ENCODE measurements around the gene NXF3. TPM values are rescaled to one million over a fixed set of nuclear protein-coding genes. Genes with fewer than 3 reads are reported as not detected.
"Not testable (repeated sequence)": the region's sequence is repeated elsewhere in the genome, so short reads cannot be mapped to it uniquely, and the experiment has no call there.

Gene NXF3
- total RNA-seq, result not detected in 2 replicates

- no peak for DNase-seq (ENCODE audit: low read depth)
- TF ChIP-seq, protein P1, sequence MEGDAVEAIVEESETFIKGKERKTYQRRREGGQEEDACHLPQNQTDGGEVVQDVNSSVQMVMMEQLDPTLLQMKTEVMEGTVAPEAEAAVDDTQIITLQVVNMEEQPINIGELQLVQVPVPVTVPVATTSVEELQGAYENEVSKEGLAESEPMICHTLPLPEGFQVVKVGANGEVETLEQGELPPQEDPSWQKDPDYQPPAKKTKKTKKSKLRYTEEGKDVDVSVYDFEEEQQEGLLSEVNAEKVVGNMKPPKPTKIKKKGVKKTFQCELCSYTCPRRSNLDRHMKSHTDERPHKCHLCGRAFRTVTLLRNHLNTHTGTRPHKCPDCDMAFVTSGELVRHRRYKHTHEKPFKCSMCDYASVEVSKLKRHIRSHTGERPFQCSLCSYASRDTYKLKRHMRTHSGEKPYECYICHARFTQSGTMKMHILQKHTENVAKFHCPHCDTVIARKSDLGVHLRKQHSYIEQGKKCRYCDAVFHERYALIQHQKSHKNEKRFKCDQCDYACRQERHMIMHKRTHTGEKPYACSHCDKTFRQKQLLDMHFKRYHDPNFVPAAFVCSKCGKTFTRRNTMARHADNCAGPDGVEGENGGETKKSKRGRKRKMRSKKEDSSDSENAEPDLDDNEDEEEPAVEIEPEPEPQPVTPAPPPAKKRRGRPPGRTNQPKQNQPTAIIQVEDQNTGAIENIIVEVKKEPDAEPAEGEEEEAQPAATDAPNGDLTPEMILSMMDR (IDR thresholded peaks at IDR 0.05; ENCODE audit: insufficient read depth, low read depth, low read length), result no peak
- no peak within 1 kb of the TSS for H3K4me3 ChIP-seq (ENCODE audit: low read depth, low read length)
Measured at GRCh38 chrX:103092942-103093341, at the start of gene NXF3. NXF3 (minus strand) TSS chrX:103093143; CDS start chrX:103093023, 120 bp downstream.

- H3K4me3 ChIP-seq (ENCODE audit: low read depth, low read length); DNase-seq (ENCODE audit: low read depth): not testable (repeated sequence)
Measured at GRCh38 chrX:103136528-103136927, 43.6 kb upstream of the NXF3 start.

DNA sequence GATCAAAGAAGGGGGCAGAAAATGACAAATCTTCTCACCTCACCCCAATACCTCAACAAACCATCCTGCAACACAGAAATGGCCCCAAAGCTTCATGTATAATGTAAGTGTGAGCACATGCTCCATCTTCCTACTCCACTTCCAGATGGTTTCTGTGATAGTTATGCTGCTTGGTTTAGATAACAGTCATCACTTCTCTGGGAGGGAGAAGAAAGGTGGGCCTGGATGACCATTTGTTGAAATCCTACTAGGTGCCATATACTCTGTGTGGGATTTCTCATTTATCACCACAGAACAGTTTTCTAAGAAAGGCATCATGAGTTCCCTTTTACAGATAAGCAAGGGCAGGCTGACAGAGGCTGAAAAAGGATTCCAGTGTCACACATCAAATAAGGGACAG lies 31.3 kb upstream of the NXF3 start:
- TF ChIP-seq, protein P1 (IDR thresholded peaks at IDR 0.05; ENCODE audit: insufficient read depth, low read depth, low read length), result no peak
- no peak for DNase-seq (ENCODE audit: low read depth)
- no peak overlapping the region for H3K4me3 ChIP-seq (ENCODE audit: low read depth, low read length)

DNA sequence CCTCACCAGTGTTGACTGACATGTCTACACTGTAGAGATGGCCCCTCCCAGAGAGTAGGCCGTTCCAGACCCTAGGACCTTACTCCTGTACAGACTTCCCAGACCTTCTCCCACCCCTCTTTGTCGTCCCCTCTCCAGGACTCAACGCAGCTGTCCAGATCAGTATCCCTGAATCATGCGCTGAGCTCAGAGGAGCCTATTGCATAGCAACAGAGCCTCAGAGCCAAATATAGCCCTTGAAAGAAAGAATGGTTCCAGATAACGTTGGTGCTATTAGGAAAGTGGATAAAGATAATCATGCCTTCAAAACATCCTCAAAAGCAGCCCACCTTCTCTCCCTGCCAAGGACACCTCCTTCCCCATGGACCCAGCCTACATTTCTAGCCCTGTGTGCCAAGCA lies 27.8 kb upstream of the NXF3 start:
- no peak overlapping the region for H3K4me3 ChIP-seq (ENCODE audit: low read depth, low read length)
- no peak for DNase-seq (ENCODE audit: low read depth)
- TF ChIP-seq, protein P1 (IDR thresholded peaks at IDR 0.05; ENCODE audit: insufficient read depth, low read depth, low read length), result no peak

- not testable (repeated sequence) for H3K4me3 ChIP-seq (ENCODE audit: low read depth, low read length); DNase-seq (ENCODE audit: low read depth)
Measured at GRCh38 chrX:103116970-103117369, 24.0 kb upstream of the NXF3 start.

DNA sequence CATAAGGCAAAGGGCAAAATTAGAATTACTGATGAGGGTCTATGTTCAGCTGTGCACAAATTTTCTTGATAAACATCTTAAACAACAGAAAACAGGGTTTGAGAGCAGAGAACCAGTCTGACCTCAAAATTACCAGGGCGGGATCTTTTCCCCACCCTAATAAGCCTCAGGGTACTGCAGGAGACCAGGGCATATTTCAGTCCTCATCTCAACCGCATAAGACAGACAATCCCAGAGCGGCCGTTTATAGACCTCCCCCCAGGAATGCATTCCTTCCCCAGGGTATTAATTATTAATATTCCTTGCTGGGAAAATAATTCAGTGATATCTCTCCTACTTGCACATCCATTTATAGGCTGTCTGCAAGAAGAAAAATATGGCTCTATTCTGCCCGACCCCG lies 16.6 kb upstream of the NXF3 start:
- not testable (repeated sequence) for DNase-seq (ENCODE audit: low read depth); H3K4me3 ChIP-seq (ENCODE audit: low read depth, low read length)

- DNase-seq (ENCODE audit: low read depth), result no peak
- H3K4me3 ChIP-seq (ENCODE audit: low read depth, low read length), result no peak overlapping the region
- TF ChIP-seq, protein P1 (IDR thresholded peaks at IDR 0.05; ENCODE audit: insufficient read depth, low read depth, low read length), result no peak
Measured at GRCh38 chrX:103107836-103108235, 14.9 kb upstream of the NXF3 start.

GRCh38 chrX:103107227-103107737 lies 14.3 kb upstream of the NXF3 start:
- not testable (repeated sequence) for H3K4me3 ChIP-seq (ENCODE audit: low read depth, low read length)

GRCh38 chrX:103104370-103104769 lies 11.4 kb upstream of the NXF3 start:
- not testable (repeated sequence) for DNase-seq (ENCODE audit: low read depth)

More at GRCh38 chrX:103107227-103107737, 14.3 kb upstream of the NXF3 start:
- not testable (repeated sequence) for DNase-seq (ENCODE audit: low read depth)

DNA sequence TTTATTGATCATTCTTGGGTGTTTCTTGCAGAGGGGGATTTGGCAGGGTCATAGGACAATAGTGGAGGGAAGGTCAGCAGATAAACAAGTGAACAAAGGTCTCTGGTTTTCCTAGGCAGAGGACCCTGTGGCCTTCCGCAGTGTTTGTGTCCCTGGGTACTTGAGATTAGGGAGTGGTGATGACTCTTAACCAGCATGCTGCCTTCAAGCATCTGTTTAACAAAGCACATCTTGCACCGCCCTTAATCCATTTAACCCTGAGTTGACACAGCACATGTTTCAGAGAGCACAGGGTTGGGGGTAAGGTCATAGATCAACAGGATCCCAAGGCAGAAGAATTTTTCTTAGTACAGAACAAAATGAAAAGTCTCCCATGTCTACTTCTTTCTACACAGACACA lies 10.9 kb upstream of the NXF3 start:
- H3K4me3 ChIP-seq (ENCODE audit: low read depth, low read length); DNase-seq (ENCODE audit: low read depth): not testable (repeated sequence)

More at GRCh38 chrX:103104370-103104769, 11.4 kb upstream of the NXF3 start:
- not testable (repeated sequence) for H3K4me3 ChIP-seq (ENCODE audit: low read depth, low read length)

Measured in fibroblast of villous mesenchyme (primary cell).